Dermis microvascular lymphatic vessel endothelial cell (primary cell): ENCODE results near the gene TRIM24. TPM values are rescaled to one million over a fixed set of nuclear protein-coding genes. Genes with fewer than 3 reads are reported as not detected.

Experiments used
- DNase-seq, 2 donors: peaks; one replicate each; pipeline versions ENCODE4 v3.0.0 to v3.0.0-alpha.2; 2010; ENCODE audit warnings: low read depth in 2 of 2
- total RNA-seq: library from RNA; depleted of rRNA; stranded (reverse); fragments of >200 nt; gene quantifications from 2 replicates; pipeline ENCODE4 v1.2.1, GENCODE V29; 2014

Gene TRIM24
- total RNA-seq, 1 donor from 2014 or later = 6.2 TPM

DNA sequence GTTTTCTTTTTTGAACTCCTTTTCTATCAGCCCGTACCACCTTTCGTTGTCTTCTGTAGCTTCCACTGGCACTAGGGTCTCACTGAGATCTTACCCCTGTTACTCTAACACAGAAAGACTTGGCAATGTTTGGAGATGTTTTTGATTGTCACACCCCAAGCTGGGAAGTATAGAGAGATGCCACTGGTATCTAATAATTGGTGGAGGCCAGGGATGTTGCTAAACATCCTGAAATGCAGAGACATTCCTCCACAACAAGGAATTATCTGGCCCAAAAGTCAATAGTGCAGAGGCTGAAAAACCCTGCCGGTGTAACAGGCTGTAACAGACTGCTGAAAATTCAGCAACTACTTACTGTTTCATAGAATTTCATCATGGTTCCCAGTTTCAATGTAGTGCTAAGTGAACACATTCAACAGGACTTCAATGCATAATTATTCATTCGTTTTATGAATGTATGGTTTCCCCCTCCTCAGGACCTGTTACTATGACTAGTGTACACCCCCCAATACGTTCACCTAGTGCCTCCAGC, 115.9 kb downstream of the TRIM24 start:
- no peak for DNase-seq

DNA sequence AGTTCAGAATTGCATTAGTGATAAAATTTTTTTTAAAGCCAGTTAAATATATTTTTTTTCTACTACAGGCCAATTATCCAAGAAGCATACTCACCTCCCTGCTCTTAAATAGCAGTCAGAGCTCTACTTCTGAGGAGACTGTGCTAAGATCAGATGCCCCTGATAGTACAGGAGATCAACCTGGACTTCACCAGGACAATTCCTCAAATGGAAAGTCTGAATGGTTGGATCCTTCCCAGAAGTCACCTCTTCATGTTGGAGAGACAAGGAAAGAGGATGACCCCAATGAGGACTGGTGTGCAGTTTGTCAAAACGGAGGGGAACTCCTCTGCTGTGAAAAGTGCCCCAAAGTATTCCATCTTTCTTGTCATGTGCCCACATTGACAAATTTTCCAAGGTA, 119.1 kb downstream of the TRIM24 start:
- no peak for DNase-seq

DNA sequence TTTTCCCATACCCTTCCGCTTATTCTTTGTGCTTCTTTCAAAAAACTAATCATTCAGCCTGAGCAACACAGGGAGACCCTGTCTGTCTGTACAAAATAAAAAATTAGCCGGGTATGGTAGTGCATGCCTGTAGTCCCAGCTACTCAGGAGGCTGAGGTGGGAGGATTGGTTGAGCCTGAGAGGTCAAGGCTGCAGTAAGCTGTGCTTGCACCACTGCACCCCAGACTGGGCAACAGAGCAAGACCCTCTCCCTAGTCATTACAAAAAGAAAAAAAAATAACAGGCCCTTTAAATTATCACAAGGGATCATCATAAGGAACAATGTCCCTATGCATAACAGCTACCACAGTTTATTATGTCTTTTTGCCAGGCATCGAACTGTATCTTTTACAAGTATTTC, 119.6 kb downstream of the TRIM24 start:
- no peak for DNase-seq

DNA sequence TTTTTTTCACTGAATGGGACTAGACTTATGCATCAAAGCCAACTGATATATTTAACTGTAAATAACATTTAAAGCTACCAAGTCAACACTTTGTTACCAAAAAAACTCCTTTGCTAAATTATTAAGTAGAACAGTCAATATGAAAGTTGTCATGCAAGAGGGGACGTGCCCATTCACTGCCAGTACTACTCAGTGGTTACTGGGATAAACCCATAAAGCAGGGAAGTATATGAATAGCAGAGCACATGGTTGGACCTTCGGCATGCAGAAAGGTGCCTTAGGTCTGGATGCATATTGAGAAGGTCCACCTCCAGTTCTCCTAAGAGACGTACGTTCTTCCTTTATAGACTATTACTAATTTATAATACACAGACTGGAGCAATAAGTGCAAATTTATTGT, 121.0 kb downstream of the TRIM24 start:
- DNase-seq = no peak

DNA sequence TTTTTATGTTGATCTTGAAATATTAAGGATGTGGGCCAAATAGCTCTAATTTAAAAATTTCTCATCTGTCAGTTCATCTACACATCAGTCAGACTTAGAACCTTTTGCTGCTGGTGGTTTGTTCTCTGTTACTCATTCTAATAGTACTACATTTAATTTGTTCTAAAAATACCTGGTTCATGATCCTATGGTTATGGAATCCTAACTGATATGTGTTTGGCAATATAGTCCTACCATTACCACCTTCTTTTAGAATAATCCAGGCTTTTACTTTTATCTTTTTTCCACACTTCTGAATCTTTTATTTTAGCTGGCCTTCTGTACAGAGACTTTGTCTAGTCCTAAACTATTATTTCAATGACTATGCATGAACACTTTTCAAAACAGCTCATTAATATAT, 124.2 kb downstream of the TRIM24 start:
- DNase-seq = no peak

DNA sequence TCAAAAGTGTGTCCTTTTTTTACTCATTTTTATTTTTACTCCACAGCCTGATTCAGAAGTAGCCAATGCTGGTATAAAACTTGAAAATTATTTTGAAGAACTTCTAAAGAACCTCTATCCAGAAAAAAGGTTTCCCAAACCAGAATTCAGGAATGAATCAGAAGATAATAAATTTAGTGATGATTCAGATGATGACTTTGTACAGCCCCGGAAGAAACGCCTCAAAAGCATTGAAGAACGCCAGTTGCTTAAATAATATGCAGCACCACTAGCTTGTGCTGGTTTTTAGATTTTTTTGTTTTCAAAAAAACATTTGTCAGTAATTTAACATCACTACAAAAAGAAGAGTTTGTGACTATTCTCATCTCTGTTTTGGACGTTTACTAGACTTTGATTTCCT, 124.6 kb downstream of the TRIM24 start:
- no peak for DNase-seq

DNA sequence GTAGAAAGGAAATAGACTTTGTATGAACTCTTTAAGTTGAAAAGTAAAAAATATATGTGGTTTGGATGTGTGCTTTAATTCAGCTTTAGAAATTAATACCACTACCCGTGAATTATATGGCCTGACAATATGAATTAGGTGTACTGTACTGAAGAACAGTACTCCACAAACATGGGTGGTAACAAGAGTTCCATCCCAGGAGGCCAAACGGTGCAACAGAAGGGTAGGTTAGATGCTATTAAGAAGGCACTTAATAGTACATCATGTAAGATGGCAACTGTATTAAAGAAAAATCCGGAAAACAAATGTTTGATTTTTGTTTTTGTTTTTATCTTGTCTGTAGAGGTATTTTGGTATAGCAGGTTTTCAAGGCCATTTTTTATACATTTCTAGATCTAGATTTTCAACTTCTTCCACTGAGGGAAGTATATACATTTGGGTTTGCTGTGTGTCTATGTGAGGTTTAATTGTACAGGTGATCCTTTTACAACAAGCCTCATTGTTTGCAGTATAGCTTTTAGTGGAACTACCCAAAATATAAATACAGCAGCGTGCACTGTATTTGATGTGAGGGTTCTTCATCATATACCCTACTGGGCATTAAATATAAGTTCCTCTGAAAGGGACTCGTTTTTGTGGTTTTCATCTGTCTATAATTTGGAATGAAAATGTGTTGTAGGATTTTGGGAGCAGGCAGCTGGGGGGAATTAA, 125.4 kb downstream of the TRIM24 start:
- no peak for DNase-seq

DNA sequence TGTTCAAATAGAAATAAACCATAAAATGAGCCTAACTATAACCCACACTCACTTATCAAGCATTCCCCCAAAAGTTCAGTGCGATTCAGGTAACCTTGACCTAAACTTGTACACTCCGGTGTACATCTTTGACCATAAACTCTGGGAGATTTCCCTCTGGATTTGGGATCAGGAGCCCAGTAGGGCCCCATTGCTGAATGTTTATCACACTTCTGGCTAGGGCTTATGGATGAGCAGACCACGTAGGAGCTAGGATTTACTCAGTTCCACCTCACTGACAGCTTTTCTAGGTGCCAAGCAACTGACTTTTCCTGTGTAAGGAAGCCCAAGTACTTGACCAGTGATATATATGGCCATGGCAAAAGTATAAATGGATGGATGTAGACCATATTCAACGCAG, 127.4 kb downstream of the TRIM24 start:
- DNase-seq = no peak

DNA sequence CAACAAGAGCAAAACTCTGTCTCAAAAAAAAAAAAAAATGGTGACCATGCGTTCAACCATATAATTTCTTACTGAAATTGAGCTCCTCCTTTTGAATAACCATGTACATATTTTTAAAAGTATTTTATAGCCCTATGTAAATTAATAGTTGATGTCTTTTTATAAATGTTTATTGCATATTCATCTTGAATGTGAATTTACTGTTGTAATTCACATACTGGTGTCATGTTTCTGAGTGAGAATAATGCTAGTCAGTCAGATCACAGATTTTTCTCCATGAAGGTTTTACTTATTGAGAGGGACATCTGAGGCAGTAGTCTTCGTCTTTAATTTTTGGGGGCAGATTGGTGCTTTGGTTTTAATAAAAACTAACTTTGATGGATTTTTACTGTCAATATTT, 128.9 kb downstream of the TRIM24 start:
- DNase-seq = no peak

DNA sequence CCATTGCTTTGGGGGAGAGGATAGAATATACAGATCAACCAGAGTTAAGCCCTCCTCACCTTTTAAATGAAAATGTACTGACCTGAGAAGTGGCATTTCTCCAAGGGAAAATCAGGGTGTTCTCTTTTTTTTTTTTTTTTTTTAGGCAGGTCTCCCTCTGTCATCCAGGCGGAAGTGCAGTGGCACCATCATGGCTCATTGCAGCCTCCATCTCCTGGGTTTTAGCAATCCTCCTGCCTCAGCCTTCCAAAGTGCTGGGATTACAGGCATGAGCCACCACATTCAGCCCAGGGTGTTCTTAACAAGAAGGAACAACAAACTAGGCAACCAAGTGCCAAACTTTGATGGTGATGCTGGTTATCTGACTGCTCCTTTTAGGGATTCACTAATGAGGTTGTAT, 130.1 kb downstream of the TRIM24 start:
- DNase-seq = no peak

DNA sequence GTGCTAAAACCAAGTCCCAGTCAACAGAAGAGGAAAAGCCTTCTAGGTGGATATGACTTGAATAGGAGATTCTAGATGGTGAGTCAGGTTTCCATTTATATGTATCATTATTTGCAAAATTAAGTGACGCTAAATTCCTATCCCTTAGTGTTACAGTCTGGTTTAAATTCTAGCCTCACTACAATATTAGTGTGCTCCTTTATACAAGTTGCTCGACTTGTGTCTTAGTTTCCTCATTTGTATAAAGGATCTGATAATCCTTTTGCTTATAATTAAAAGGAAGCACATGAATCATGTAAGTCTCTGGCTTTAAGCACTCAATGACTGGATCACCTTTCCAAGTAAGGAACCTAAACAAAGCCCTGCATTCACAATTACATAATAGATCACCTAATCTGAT, 135.4 kb downstream of the TRIM24 start:
- DNase-seq = no peak

DNA sequence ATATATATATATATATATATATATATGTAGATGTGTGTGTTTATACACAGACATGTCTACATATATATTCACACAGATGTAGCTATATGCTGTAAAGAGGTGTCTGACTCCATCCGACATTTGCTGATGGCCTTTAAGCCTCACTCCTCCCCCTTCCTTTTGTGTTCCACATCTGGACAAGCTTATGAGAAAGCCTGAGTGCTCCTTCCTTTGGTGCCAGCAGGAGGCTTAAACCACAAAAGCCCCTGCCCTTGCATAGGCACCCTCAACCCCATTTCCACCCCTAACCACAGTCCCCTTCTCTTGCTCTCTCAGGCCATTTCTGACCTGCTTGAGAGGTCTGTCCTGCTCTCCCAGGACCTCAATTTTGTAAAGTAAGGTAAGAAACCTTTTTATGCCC, 142.4 kb downstream of the TRIM24 start:
- no peak for DNase-seq

DNA sequence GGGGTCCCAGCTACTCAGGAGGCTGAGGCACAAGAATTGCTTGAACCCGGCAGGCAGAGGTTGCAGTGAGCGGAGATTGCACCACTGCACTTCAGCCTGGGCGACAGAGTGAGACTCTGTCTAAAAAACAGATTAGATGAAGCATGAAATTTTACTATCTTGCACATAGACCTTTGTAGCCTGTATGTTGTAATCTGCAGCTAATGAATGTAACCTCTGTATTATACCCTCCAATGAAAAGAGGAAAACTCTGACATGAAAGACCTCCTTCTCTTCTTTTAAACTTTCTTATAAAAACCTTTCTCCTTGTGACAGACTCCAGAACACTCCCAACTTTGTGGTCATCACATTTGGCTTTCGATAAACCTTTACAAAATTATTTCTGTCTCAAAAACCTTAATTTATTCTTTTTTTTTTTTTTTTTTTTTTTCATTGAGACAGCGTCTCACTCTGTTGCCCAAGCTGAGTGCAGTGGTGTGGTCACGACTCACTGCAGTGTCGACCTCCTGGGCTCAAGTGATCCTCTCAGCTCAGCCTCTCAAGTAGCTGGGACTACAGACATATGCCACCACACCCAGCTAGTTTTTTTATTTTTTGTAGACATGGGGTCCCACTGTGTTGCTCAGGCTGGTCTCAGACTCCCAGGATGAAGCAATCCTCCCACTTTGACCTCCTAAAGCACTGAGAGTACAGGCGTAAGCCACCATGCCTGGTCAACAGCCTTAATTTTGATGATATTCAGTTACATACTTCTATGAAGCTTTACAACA, 143.7 kb downstream of the TRIM24 start:
- no peak for DNase-seq

DNA sequence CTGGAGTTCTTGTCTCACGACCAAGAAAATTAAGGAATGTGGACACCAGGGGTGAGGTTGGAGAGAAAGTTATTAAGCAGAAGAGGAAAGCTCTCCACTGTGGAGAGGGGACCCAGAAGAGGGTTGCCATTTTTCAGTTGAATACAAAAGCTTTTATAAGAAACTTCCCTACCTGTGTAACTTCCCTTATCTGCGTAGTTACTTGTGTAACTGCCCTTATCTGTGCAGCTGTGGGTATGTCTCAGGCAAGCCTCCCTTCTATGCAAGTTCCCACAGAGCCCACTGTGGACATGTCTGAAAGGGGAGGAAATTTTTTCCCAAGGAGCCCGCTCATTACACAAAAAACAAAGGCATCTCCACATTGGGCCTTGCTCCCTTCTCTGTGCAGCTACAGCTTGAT, 146.2 kb downstream of the TRIM24 start:
- DNase-seq = no peak

DNA sequence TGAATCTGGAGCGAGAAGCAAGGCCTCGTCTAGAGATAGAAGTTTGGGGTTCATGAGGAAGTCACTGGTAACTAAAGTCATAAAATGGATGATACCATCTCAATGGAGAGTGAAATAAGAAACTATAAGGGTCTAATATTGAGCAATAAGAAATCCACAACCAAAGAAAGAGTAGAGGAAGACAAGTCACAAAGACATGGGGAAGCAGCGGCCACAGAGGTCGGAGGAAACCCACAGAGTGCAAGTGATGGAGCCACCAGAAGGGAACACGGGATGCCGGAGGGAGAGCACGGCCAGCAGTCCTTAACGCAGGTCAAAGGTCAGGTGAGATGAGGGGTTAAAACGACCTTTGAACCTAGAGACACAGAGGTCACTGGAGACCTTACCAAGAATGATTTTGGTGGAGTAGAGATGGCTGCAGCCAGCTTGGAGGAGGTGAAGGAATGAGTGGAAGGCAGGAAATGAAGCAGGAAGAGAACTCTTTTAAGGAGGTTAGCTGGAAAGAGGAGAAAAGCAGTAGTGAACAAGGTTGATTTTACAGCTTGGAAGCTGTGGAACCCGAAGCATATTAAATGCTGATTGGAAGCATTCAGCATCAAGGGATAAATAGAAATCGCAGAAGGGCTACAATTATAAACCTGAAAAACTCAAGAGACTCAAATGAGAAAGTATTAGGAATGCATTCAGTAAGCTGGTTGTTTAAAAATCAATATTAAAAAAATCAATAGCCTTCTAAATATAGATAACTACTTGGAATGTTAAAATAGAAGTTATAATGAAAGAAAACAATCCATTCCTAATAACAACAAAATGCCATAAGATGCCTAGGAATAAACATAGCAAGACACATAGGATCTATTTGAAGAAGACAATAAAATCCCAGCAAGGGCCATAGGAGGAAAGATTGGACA, 147.4 kb downstream of the TRIM24 start:
- no peak for DNase-seq

DNA sequence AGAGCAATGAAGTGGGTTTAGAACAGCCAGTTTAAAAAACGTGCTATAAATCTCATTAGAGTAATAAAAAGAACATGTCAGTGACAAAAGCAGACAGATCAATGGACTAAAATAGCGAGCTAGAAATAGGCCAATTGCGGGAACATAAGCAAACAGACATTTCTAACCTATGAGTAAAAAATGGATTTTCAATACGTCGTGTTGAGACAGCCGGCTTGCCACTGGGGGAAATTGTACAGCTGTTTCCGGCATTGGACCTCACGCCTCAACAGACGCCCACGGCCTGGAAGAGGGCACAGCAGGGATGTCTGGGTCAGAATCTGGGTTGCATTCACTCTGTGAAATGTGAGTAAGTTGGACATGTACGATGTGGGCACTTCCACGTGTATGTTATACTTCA, 148.2 kb downstream of the TRIM24 start:
- peak; percentile 5 to 58 for DNase-seq

DNA sequence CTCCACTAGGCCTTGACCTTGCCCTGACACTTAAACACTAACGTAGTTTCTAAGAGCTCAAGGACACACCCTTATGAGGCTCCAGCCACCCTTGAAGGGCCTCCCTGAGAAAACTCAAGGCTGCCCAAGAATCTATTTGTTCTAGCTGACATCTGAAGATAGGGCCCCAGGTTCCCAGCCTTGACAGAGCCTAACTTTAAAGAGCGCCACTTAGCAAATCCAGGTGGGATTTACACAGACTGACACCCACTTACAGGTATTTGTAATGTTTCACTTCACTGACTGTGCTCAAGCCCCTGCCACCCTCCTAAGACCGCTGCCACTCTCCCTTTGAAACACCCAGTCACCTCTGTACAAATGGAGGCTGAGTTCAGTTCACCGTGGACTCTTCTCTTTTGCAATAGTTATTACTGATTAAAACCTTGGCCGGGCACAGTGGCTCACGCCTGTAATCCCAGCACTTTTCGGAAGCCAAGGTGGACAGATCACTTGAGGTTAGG, 150.7 kb downstream of the TRIM24 start:
- DNase-seq = no peak

DNA sequence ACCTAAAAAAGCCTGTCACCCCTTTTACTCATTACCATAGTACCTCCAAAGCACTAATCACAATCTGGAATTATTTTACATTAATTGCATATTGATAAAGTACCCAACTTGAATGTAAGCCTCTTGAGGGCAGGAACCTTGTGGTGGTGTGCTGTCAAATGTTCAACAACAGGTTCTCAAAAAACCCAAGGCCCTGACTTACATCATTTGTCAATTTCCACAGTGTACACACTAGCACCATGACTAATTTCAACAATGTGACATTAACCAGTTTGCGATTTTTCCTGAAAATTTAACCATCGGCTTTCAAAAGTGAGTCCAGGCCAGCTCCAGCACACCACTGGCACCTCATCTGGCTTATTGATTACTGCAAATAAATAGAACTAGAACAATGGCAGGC, 153.6 kb downstream of the TRIM24 start:
- no peak for DNase-seq

DNA sequence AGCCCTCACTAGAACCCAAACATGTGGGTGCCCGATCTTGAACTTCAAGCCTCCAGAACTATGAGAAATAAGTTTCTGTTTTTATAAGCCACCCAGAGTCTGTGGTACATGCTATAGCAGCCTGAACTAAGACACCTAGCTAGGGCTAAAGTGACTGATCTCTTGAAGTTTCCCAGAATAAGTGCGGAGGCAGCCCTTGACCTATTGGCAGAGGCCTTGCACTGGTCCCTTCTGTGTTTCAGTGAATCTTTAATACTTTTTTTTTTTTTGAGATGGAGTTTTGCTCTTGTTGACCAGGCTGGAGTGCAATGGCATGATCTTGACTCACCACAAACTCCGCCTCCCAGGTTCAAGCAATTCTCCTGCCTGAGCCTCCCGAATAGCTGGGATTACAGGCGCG, 156.0 kb downstream of the TRIM24 start:
- DNase-seq = no peak

DNA sequence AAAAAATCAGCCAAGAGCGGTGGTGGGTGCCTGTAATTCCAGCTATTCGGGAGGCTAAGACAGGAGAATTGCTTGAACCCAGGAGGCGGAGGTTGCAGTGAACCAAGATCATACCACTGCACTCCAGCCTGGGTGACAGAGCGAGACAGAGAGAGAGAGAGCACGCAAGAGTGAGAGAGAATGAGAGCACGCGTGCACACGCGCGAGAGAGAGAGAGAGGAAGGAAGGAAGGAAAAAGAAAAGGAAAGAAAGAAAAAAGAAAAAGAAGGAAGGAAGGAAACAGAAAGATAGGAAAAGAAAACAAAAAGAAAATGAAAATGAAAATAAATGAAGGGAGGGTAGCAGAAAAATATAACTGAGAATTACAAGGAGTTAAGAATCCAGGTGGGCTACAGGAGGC, 158.4 kb downstream of the TRIM24 start:
- DNase-seq = no peak

DNA sequence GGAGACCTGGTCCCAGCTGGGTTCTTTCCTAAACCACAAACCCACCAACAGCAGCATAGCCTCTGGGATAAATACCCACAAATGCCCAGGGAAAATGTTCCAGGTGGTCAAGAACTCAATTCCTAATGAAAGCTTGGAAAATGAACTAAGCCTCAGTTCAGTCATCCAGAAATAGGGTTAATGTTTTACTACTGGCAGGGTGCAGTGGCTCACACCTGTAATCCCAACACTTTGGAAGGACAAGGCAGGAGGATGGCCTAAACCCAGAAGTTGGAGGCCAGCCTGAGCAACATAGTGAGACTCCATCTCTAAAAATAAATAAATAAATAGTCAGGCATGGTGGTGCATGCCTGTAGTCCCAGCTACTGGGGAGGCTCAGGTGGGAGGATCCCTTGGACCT, 158.9 kb downstream of the TRIM24 start:
- no peak for DNase-seq

DNA sequence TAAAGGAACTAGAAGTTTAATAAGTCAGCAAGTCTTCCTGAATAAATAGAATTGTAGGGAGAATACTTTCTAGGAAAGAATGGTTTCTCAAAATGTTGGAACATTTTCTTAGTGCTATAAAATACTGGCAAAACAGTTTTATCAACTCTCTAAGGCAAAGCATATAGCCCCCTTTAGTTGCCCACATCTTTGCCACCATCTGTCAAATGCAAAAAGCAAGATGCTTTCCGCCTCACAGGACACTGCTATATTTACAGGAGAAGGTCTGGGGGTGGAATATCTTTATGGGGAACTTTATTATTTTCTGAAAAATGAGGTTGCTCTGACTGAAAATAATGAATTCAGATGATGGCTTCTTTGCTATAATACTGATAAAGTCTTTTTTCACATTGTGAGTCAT, 162.8 kb downstream of the TRIM24 start:
- no peak for DNase-seq
